ENCODE results near the gene CTXN2.

- TF ChIP-seq EZH2 (IDR thresholded peaks at IDR 0.05) (no peak), POLR2AphosphoS5 (IDR thresholded peaks at IDR 0.05; ENCODE audit: borderline replicate concordance, low read depth, low read length) (no peak)
Observed at GRCh38 chr15:48168616-48169015, 22.8 kb upstream of the CTXN2 start.

All from SK-N-MC (cell line).